BE2C (cell line): ENCODE results near the gene FPGS.

ENCODE experiments used
- DNase-seq: peaks from one replicate; pipeline ENCODE4 v3.0.0-alpha.2; 2020
- H3K27me3 ChIP-seq: fragments of 250-450 bp; sonication (Bioruptor Pico); 2 replicates; pipeline ENCODE4 v1.5.1; 2020; ENCODE audit warnings: mild to moderate bottlenecking
- H3K36me3 ChIP-seq: fragments of 250-450 bp; sonication (Bioruptor Pico); 2 replicates; pipeline ENCODE4 v1.5.1; 2020; ENCODE audit warnings: mild to moderate bottlenecking
- H3K4me1 ChIP-seq: fragments of 250-450 bp; sonication (Bioruptor Pico); 2 replicates; pipeline ENCODE4 v1.5.1; 2020
- H3K4me3 ChIP-seq: 2 replicates; pipeline ENCODE4 v1.5.1; 2011; ENCODE audit warnings: low read depth, low read length
- H3K9me3 ChIP-seq: fragments of 250-450 bp; sonication (Bioruptor Pico); 2 replicates; pipeline ENCODE4 v1.5.1; 2020
- CTCF ChIP-seq: IDR thresholded peaks from 2 replicates; pipeline ENCODE4 v1.5.1; 2012; ENCODE audit warnings: mild to moderate bottlenecking, low read depth, low read length

The FPGS gene

GRCh38 chr9:127856094-127856728 lies 53.5 kb downstream of the FPGS start:
- TF ChIP-seq CTCF: no peak
- no peak for DNase-seq
- peaks cover 7% of the 10 kb centered on the region for H3K4me1 ChIP-seq
- H3K36me3 ChIP-seq: no peaks in the 10 kb centered on the region
- no peak overlapping the region for H3K4me3 ChIP-seq
- no peaks in the 10 kb centered on the region for H3K9me3 ChIP-seq
- no peaks in the 10 kb centered on the region for H3K27me3 ChIP-seq

- DNase-seq: no peak
- Histone ChIP-seq H3K27me3 (no peaks in the 10 kb centered on the region), H3K36me3 (no peaks in the 10 kb centered on the region), H3K4me1 (peaks cover 7% of the 10 kb centered on the region), H3K9me3 (no peaks in the 10 kb centered on the region), H3K4me3 (no peak overlapping the region)
- no peak for TF ChIP-seq CTCF
Observed at GRCh38 chr9:127856729-127857116, 54.0 kb downstream of the FPGS start.

- Histone ChIP-seq H3K9me3 (no peaks in the 10 kb centered on the region), H3K4me3 (no peak overlapping the region), H3K36me3 (no peaks in the 10 kb centered on the region), H3K4me1 (peaks cover 10% of the 10 kb centered on the region), H3K27me3 (no peaks in the 10 kb centered on the region)
- TF ChIP-seq CTCF: no peak
- no peak for DNase-seq
Observed at GRCh38 chr9:127857278-127857677, 54.6 kb downstream of the FPGS start.

- H3K4me3 ChIP-seq: no peak overlapping the region
- H3K9me3 ChIP-seq: no peaks in the 10 kb centered on the region
- H3K36me3 ChIP-seq: no peaks in the 10 kb centered on the region
- DNase-seq: peak; percentile 87
- TF ChIP-seq CTCF: no peak
- peaks cover 15% of the 10 kb centered on the region for H3K4me1 ChIP-seq
- no peaks in the 10 kb centered on the region for H3K27me3 ChIP-seq
Observed at GRCh38 chr9:127858041-127858512, 55.4 kb downstream of the FPGS start.

- Histone ChIP-seq H3K4me3 (no peak overlapping the region), H3K27me3 (no peaks in the 10 kb centered on the region), H3K4me1 (peaks cover 17% of the 10 kb centered on the region), H3K9me3 (no peaks in the 10 kb centered on the region), H3K36me3 (no peaks in the 10 kb centered on the region)
- no peak for TF ChIP-seq CTCF
- peak; percentile 45 for DNase-seq
Observed at GRCh38 chr9:127860260-127860659, 57.6 kb downstream of the FPGS start.

- H3K36me3 ChIP-seq: peaks cover under 1% of the 10 kb centered on the region; the same call in 1 of the 2 replicates
- H3K27me3 ChIP-seq: no peaks in the 10 kb centered on the region
- H3K4me1 ChIP-seq: peaks cover 20% of the 10 kb centered on the region
- H3K4me3 ChIP-seq: no peak overlapping the region
- DNase-seq: no peak
- no peak for TF ChIP-seq CTCF
- no peaks in the 10 kb centered on the region for H3K9me3 ChIP-seq
Observed at GRCh38 chr9:127860779-127861178, 58.1 kb downstream of the FPGS start.
